ACHN (cell line): ENCODE results near the gene FOXP1.
"Not testable (repeated sequence)": the region's sequence is repeated elsewhere in the genome, so short reads cannot be mapped to it uniquely, and the experiment has no call there.

Experiments used
- DNase-seq: peaks from one replicate; pipeline ENCODE4 v3.0.0-alpha.2; 2015
- in situ Hi-C: cut with HindIII; loops from 2 replicates; pipeline ENCODE4 v1.10.0; 2017; ENCODE audit warnings: low sequenced_read_pairs, low pct_ligation_motif_present, low pct_unique_long_range_greater_than_20kb

The FOXP1 gene

GRCh38 chr3:71447803-71448202, 135.7 kb downstream of the FOXP1 start:
- in situ Hi-C loops = no loop called here

DNA sequence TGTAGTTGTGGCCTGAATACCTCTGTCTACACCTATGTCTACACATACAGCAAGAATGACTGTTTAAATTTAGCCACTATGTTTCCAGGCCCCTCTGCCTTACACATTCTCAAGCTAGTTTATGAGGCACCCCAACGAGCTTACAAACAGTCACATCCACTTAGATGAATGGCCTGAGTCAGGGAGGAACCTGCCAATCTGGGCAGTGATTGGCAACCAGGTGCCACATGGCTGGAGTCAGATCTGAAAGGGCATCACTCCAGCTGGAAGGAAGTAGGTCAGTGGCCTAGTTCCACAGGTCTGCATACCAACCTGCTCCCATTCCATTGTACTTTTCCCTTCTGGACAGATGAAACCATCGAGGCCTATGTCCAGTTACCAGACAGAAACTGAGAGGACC, 136.3 kb downstream of the FOXP1 start:
- in situ Hi-C loops = no loop called here

More at GRCh38 chr3:71447803-71448202, 135.7 kb downstream of the FOXP1 start:
- DNase-seq = no peak

GRCh38 chr3:71446734-71447133, 136.8 kb downstream of the FOXP1 start:
- in situ Hi-C loops = no loop called here
- DNase-seq = no peak

More for the DNA sequence above, 136.3 kb downstream of the FOXP1 start:
- DNase-seq = no peak

- no peak for DNase-seq
- in situ Hi-C loops = no loop called here
Measured at GRCh38 chr3:71446260-71446659, 137.3 kb downstream of the FOXP1 start.

DNA sequence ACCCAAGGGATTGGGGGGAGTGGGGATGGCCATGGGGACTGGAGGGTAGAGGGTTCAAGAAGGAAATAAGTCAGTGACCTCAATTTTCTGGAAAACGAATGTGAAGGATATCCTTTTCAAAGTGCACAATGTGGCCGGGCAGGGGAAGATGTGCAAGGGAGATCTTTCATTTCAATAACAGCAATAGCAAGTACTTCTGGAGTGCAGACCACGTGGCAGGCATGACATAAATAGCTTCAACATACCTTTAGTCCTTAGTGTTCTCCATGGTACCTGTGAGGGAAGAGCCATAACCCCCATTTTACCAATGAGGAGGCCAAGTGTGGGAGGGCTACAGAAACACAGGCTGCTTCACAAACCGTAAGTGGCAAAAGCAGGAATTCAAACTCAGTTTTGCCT, 138.7 kb downstream of the FOXP1 start:
- in situ Hi-C loops = no loop called here
- DNase-seq = no peak

GRCh38 chr3:71444028-71444860, 139.3 kb downstream of the FOXP1 start:
- DNase-seq = no peak
- in situ Hi-C loops = no loop called here

- in situ Hi-C loops = no loop called here
- DNase-seq = no peak
Measured at GRCh38 chr3:71443332-71443731, 140.2 kb downstream of the FOXP1 start.

DNA sequence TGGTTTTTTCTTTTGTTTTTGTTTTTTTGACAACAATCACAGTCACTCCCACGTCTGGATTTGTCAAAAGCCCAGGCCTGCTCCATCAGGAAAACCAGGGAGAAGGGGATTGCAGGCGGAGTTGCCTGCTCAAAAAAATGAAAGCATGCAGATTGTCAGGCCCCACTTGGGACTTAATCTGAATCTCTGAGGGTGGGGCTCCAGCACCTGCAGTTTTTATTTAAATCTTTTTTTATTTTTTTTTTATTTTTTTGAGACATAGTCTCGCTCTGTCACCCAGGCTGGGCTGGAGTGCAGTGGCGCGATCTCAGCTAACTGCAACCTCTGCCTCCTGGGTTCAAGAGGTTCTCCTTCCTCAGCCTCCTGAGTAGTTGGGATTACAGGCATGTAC, 140.9 kb downstream of the FOXP1 start:
- in situ Hi-C loops = no loop called here
- no peak for DNase-seq

DNA sequence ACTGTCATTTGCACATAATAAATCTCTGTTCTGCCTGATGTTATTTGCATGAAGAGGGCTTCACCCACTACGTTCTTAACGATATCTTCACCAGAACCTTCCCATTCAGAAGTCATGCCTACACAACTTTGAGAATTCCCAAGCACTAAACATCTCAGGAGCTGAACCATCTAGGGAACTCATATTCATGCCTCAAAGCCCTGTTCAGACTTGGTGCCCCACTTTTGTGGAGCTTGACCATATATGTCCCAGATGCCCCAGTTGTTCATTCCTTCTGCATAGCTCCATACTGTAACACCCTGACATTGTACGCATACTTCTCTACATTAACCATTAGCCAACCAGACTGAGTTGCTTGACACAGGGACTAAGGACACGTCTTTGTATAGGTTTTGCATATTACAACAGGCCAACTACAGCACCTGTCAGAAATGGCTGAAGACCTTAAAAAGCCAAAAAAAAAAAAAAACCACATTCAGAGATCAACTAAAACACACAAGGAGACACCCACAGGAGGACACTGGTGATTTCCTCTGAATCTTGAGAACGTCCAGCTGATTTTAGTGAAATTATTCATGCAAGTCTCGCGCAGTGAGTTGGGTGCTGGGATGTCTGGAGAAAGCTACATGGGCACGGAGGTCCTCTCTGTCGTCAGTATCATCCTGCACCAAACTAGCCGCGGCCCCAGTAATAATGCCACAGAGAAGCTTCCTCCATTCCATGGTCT, 141.4 kb downstream of the FOXP1 start:
- no peak for DNase-seq
- in situ Hi-C loops = no loop called here

DNA sequence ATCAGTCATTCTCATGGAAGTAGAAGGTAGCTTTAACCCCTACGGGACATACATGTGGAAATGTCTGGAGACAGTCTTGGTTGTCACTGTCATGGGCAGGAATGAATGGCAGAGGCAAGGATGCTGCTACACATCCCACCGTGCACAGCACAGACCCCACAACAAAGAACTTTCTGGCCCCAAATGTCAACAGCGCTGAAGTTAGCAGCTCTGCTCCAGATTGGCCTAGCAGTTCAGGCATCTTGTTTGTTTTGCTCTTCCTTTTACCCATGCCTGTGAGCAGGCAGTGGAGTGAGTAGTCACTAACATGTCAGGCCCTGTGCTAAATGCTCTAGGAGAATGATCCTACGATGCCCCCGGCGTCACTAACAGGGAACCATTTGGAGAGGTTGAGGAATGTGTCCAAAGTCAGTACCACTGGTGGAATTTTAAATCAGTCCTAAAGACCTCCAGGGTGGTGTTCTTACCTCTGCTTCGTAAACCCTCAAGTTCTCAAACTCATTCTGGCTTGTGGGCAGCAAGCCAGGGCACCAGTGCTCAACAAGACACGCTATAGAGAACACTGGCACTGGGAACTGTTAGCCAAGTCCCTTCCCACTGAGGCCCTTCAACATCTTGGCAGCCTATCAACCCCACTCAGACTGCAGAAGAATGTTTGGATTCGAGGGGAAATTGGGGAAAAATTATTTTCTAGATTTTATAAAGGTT, 142.2 kb downstream of the FOXP1 start:
- in situ Hi-C loops = no loop called here

GRCh38 chr3:71438904-71439303, 144.6 kb downstream of the FOXP1 start:
- no peak for DNase-seq
- in situ Hi-C loops = no loop called here

More for the DNA sequence above, 142.2 kb downstream of the FOXP1 start:
- DNase-seq = no peak

DNA sequence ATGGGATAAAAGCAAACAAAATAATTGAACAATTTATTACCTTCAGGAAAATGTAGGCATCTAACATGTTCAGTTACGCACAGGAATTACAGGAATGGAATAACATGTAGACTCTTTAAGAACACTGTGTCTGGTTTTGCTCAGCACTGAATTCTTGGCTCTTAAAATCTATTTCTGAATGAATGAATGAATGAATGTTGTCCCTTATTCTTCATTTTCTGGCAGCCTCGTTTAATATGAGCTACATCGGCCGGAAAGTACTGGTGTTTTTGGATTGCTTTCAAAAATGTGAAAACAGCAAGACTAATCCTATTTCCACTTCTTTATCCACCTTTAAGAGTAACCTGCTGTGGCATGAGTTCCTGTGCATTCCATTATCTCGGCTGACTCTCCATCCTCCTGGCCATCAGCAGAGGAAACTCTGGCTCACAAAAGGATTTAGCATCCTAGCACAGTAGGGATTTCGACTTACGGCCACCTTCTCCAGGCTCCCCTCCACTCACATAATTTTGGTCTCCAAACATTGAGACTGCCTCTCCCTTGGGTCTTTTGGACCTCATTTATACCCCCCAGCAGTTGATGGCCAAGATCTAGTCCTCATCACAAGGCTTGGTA, 145.3 kb downstream of the FOXP1 start:
- DNase-seq = no peak
- in situ Hi-C loops = no loop called here

- in situ Hi-C loops = no loop called here
- no peak for DNase-seq
Measured at GRCh38 chr3:71436337-71436736, 147.2 kb downstream of the FOXP1 start.

DNA sequence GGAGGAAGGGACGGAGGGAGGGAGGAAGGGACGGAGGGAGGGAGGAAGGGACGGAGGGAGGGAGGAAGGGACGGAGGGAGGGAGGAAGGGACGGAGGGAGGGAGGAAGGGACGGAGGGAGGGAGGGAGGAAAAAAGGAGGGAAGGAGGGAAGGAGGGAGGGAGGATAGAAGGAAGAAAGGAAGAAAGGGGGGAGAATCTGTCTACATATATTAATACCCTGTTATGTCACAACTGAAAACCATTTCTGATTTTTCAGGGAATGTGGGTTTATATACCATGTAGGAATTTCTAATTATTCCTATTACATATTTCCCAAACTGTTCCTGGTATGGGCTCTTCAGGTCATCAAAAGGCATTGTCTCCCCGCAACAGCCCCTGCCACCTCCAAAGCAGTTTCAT, 147.7 kb downstream of the FOXP1 start:
- in situ Hi-C loops, DNase-seq: not testable (repeated sequence)

GRCh38 chr3:71433631-71434030, 149.9 kb downstream of the FOXP1 start:
- in situ Hi-C loops = no loop called here
- DNase-seq = no peak

- in situ Hi-C loops = no loop called here
Measured at GRCh38 chr3:71432044-71432975, 151.2 kb downstream of the FOXP1 start.

GRCh38 chr3:71430941-71431552, 152.5 kb downstream of the FOXP1 start:
- peak; percentile 87 for DNase-seq
- in situ Hi-C loops = no loop called here

More at GRCh38 chr3:71432044-71432975, 151.2 kb downstream of the FOXP1 start:
- no peak for DNase-seq
